ENCODE measurements around the gene SLC46A2. TPM values are rescaled to one million over a fixed set of nuclear protein-coding genes. Genes with fewer than 3 reads are reported as not detected.

Gene SLC46A2
- total and polyA plus RNA-seq, 2 of the 13 experiments (the other 11 are each of a cell fraction or from before 2014, with no cell fraction given) = not detected

GRCh38 chr9:112844771-112845542 lies 45.7 kb downstream of the SLC46A2 start (continued):
- TF ChIP-seq HINFP (CRISPR knock-in tag; IDR thresholded peaks at IDR 0.05; ENCODE audit: low read depth) = no peak
- TF ChIP-seq DBP (CRISPR knock-in tag; IDR thresholded peaks at IDR 0.05; ENCODE audit: not compliant biosample characterization) = no peak
- TF ChIP-seq NR2C2 (CRISPR knock-in tag; IDR thresholded peaks at IDR 0.05; ENCODE audit: borderline replicate concordance) = no peak
- no peak for TF ChIP-seq ATF5 (CRISPR knock-in tag; IDR thresholded peaks at IDR 0.05; ENCODE audit: low read depth)
- no peak for TF ChIP-seq ZNF549 (CRISPR knock-in tag; IDR thresholded peaks at IDR 0.05)
- no peak for TF ChIP-seq ZNF530 (CRISPR knock-in tag; IDR thresholded peaks at IDR 0.05; ENCODE audit: low read depth)
- TF ChIP-seq MIER2 (CRISPR knock-in tag; IDR thresholded peaks at IDR 0.05) = 0 out of 2 replicates have a peak, but pooled peaks have one; percentile 27
- TF ChIP-seq MTF1 (CRISPR knock-in tag; IDR thresholded peaks at IDR 0.05) = no peak
- TF ChIP-seq KDM5B (CRISPR knock-in tag; IDR thresholded peaks at IDR 0.05; ENCODE audit: borderline replicate concordance) = no peak
- no peak for TF ChIP-seq RFX3 (CRISPR knock-in tag; IDR thresholded peaks at IDR 0.05)
- no peak for TF ChIP-seq GLMP (CRISPR knock-in tag; IDR thresholded peaks at IDR 0.05; ENCODE audit: borderline replicate concordance)
- 0 out of 2 replicates have a peak, but pooled peaks have one; percentile 7 for TF ChIP-seq FOSL2 (CRISPR knock-in tag; IDR thresholded peaks at IDR 0.05)
- no peak for TF ChIP-seq ZHX1 (CRISPR knock-in tag; IDR thresholded peaks at IDR 0.05; ENCODE audit: low read depth)
- TF ChIP-seq ZNF569 (CRISPR knock-in tag; IDR thresholded peaks at IDR 0.05; ENCODE audit: borderline replicate concordance) = no peak
- no peak for TF ChIP-seq RELA (CRISPR knock-in tag; IDR thresholded peaks at IDR 0.05)
- TF ChIP-seq ZNF503 (CRISPR knock-in tag; IDR thresholded peaks at IDR 0.05) = no peak
- TF ChIP-seq ZMAT5 (CRISPR knock-in tag; IDR thresholded peaks at IDR 0.05; ENCODE audit: borderline replicate concordance, low read depth) = no peak
